ENCODE results near the gene RPAIN. TPM values are rescaled to one million over a fixed set of nuclear protein-coding genes. Genes with fewer than 3 reads are reported as not detected.

RPAIN gene, protein sequence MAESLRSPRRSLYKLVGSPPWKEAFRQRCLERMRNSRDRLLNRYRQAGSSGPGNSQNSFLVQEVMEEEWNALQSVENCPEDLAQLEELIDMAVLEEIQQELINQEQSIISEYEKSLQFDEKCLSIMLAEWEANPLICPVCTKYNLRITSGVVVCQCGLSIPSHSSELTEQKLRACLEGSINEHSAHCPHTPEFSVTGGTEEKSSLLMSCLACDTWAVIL
- 30.9 to 41.7 TPM (median 31.9 TPM) in 5 replicates for total RNA-seq (2022; extraction: Qiagen RNA extraction)

DNA sequence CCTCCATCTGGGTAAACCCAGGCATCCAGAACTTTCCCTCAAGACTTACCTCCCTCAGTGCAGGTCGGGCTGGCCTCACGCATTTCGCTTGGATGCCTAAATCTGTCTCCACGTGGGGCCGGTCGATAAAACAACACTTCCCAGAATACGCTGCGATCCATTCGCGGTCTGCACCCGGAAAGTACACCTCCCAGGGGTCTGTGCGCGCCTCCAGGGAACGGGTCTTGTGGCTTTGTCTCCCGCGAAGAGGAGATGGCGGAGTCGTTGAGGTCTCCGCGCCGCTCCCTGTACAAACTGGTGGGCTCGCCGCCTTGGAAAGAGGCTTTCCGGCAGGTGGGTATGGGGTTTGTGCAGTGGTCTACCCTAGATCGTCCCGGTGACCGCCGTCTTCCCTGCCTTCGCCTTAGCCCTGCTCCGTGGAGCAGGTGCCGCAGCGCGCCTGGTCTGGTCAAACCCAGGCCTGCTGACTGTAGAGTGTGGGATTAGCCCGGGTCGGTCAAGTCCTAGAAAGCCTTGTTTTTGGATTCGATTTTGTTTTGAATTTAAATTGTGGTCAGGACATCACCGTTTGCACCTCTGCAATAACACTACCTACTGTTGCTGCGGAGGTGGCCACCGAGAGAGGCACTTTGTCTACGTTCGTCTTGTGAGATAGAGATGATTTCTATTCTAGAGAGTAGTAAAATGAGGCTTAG is at the start of gene RPAIN:
Gene RPAIN (plus strand): TSS at position 224 of the 695 bp plus-strand sequence. CDS start 29 bp downstream, at position 253.

DNA sequence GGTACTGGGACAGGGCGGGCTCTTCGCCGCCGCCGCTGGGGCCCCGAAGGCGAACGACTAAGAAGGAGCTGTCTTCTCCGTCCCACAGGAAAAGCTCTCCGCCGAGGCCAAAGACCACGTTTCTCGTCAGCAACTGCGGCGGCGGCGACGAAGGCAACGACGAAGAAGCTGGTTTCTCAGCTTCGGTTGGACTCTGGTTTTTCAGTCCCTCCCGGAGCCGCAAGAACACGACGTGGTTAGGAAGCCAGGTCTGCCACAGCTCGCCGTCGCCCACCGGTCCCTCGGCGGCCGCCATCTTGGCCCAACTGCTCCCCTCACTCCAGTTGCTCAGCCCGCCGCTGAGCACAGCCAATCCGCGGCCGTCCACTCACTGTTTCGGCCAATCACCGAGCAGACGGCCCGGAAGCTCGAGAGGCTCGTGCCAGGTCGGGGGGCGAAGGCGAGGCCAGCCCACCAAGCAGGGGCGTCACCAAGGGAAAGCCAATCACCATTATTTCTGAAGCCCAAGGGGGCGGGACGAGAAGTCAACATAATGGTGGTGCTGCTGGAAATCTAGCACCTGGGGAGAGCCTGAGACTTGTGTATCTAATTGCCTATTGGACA is 525 bp upstream of the RPAIN start, which contains the start of gene NUP88:
Gene NUP88 (minus strand): TSS at position 307 of the 603 bp plus-strand sequence. CDS start 12 bp downstream, at position 295.

DNA sequence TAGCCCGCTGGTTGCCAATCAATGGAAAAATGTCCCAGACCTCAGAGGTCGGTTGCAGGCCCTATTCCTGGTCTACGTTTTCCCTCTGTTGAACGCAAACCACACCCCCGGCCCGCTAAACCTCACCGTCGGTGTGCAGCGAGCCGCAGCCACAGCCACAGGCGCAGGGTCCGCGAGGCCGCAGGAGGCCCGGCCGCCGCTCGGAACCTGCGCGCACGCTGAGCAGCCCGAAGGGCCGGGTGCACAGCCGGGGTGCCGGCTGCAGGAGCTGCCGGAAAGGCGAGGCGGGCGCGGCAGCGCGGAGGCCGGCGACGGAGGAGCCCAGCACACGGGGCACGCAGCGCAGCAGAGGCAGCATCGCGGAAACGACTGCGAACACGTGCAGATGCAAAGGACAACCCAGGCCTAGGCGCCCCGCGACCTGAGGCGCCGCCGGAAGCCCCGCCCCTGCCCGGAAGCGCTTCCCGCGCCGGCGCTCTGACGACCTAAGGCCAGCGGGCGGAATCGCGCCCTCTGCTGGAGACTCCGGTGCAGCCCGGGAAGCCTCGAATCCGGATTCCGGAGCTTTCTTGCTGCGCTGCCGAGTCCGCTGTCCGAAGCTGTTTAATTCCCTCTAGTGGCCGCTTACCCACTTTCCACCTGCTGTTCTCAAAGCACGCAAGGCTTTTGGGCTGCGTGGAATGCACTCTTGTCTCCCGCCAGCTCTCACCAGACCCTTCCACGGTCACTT is 18.9 kb downstream of the RPAIN start, which contains the start of gene C1QBP:
Gene C1QBP (minus strand): TSS at position 440 of the 730 bp plus-strand sequence. CDS start 82 bp downstream, at position 358.

Other genes starting within 250 kb of the RPAIN start
- 1.2 to 1.7 TPM (median 1.4 TPM) in 5 replicates for gene ZNF594, start 228.3 kb upstream of the RPAIN start, total RNA-seq (2022; extraction: Qiagen RNA extraction)
- gene SCIMP, start 185.3 kb upstream of the RPAIN start, total RNA-seq (2022; extraction: Qiagen RNA extraction): not detected in 5 replicates
- gene RABEP1, start 137.9 kb upstream of the RPAIN start, total RNA-seq (2022; extraction: Qiagen RNA extraction): 39.5 to 45.3 TPM (median 41.9 TPM) in 5 replicates
- 67.4 to 108 TPM (median 80.6 TPM) in 5 replicates for gene NUP88, start 520 bp upstream of the RPAIN start, total RNA-seq (2022; extraction: Qiagen RNA extraction)
- 494 to 607 TPM (median 572 TPM) in 5 replicates for gene C1QBP, start 19.0 kb downstream of the RPAIN start, total RNA-seq (2022; extraction: Qiagen RNA extraction)
- 24.3 to 33.2 TPM (median 28.1 TPM) in 5 replicates for gene DHX33, start 48.8 kb downstream of the RPAIN start, total RNA-seq (2022; extraction: Qiagen RNA extraction)
- 86.8 to 116 TPM (median 112 TPM) in 5 replicates for gene DERL2, start 66.0 kb downstream of the RPAIN start, total RNA-seq (2022; extraction: Qiagen RNA extraction)
- 15.2 to 19.3 TPM (median 15.6 TPM) in 5 replicates for gene MIS12, start 66.4 kb downstream of the RPAIN start, total RNA-seq (2022; extraction: Qiagen RNA extraction)
- gene NLRP1, start 164.3 kb downstream of the RPAIN start, total RNA-seq (2022; extraction: Qiagen RNA extraction): 2.6 to 3.2 TPM (median 3.0 TPM) in 5 replicates

Data from A549 treated with Hydrocortisone at 1 μM for 4 hours (cell line).